Esophagus squamous epithelium (tissue), 5 donors: ENCODE data around the gene NUMBL. TPM values are rescaled to one million over a fixed set of nuclear protein-coding genes. Genes with fewer than 3 reads are reported as not detected.

Experiments used
- DNase-seq: peaks from one replicate; lab custom pipeline; 2025; lab: John Stamatoyannopoulos, UW
- H3K27ac ChIP-seq, 4 donors: fragments of 200-600 bp; sonication (generic); one replicate each; pipeline ENCODE4 v1.5.1; 2016 to 2019; ENCODE audit warnings: mild to moderate bottlenecking in 1 of 4
- H3K27me3 ChIP-seq, 4 donors: fragments of 200-600 bp; sonication (generic); 1 replicate in 3 of 4; 2 replicates in 1 of 4; pipeline versions ENCODE4 v1.5.1 to v1.6.0; 2017 to 2021; ENCODE audit warnings: antibody characterized with exemption in 1 of 4
- H3K36me3 ChIP-seq, 3 donors: fragments of 200-600 bp; sonication (generic); one replicate each; pipeline ENCODE4 v1.5.1; 2016 to 2019
- H3K4me1 ChIP-seq, 3 donors: fragments of 200-600 bp; sonication (generic); one replicate each; pipeline ENCODE4 v1.5.1; 2017 to 2019
- H3K4me3 ChIP-seq, 4 donors: fragments of 200-600 bp; sonication (generic); 1 replicate in 3 of 4; 2 replicates in 1 of 4; pipeline ENCODE4 v1.5.1; 2016 to 2019; ENCODE audit warnings: mild to moderate bottlenecking in 2 of 4, moderate library complexity in 1 of 4
- H3K9me3 ChIP-seq, 3 donors: fragments of 200-600 bp; sonication (generic); one replicate each; pipeline ENCODE4 v1.5.1; 2016 to 2019
- CTCF ChIP-seq, 6 experiments: fragments of 450-650 bp in 4 of 6; fragments of 200-600 bp in 2 of 6; sonication (generic) in 2 of 6; IDR thresholded peaks; one replicate each; pipeline ENCODE4 v1.5.1; 2016 to 2019; ENCODE audit warnings: antibody characterized with exemption in 6 of 6, mild to moderate bottlenecking in 4 of 6, moderate library complexity in 4 of 6
- POLR2A ChIP-seq, 4 donors: fragments of 450-650 bp; IDR thresholded peaks; one replicate each; pipeline ENCODE4 v1.6.1; 2017; ENCODE audit warnings: antibody characterized with exemption in 4 of 4, mild to moderate bottlenecking in 4 of 4, moderate library complexity in 3 of 4
- WGBS, 2 donors: methylation state at CpG; one replicate each; pipeline ENCODE4 v1.1.5; 2018; 5-methylcytosine and 5-hydroxymethylcytosine counted together
- intact Hi-C: fragments of 100-400 bp; cut with DNase I; formaldehyde crosslinking; loops from one replicate; pipeline ENCODE4 v1.15.0; 2022
- total RNA-seq, 4 donors: library from RNA; depleted of rRNA; stranded (reverse); fragments of >200 nt; gene quantifications; one replicate each; pipeline ENCODE4 v1.1.0, GENCODE V29; 2016
- donor health status: DM: yes; HTN: yes; CAD: no.

The NUMBL gene
- total RNA-seq, 4 donors from 2014 or later = 11.2 to 20.8 (median 15.8) TPM

- no peak for DNase-seq
- TF ChIP-seq POLR2A (IDR thresholded peaks at IDR 0.05) (no peak), CTCF (IDR thresholded peaks at IDR 0.05) (no peak)
- 93 to 97% methylated on average over 5 to 14 of the region's 24 CpGs for WGBS, 2 donors
- intact Hi-C loops = no loop called here
- Histone ChIP-seq H3K36me3 (peaks cover 35 to 99% (median 38%) of the 10 kb centered on the region in 3 donors), H3K27me3 (no peaks in the 10 kb centered on the region), H3K4me3 (no peak overlapping the region), H3K9me3 (no peaks in the 10 kb centered on the region), H3K4me1 (peaks cover 0 to 26% (median 0%) of the 10 kb centered on the region in 3 donors), H3K27ac (peak overlapping the region in 1 of 4 donors; percentile 36)
Measured at GRCh38 chr19:40621966-40622772, 68.3 kb downstream of the NUMBL start.

GRCh38 chr19:40621283-40621682 is 69.2 kb downstream of the NUMBL start:
- Histone ChIP-seq H3K9me3 (no peaks in the 10 kb centered on the region), H3K27ac (no peak overlapping the region), H3K27me3 (no peaks in the 10 kb centered on the region), H3K36me3 (peaks cover 29 to 99% (median 35%) of the 10 kb centered on the region in 3 donors), H3K4me1 (peaks cover 0 to 35% (median 4%) of the 10 kb centered on the region in 3 donors), H3K4me3 (no peak overlapping the region)
- WGBS, 2 donors = 50 to 100% methylated on average over 2 of the region's 2 CpGs
- DNase-seq = no peak
- TF ChIP-seq CTCF (IDR thresholded peaks at IDR 0.05) (no peak), POLR2A (IDR thresholded peaks at IDR 0.05) (no peak)
- intact Hi-C loops = no loop called here

GRCh38 chr19:40620161-40620485 is 70.3 kb downstream of the NUMBL start:
- TF ChIP-seq CTCF (IDR thresholded peaks at IDR 0.05) (no peak), POLR2A (IDR thresholded peaks at IDR 0.05) (no peak)
- Histone ChIP-seq H3K9me3 (no peaks in the 10 kb centered on the region), H3K4me3 (no peak overlapping the region), H3K27ac (no peak overlapping the region), H3K4me1 (peaks cover 1 to 47% (median 7%) of the 10 kb centered on the region in 3 donors), H3K36me3 (peaks cover 21 to 97% (median 25%) of the 10 kb centered on the region in 3 donors), H3K27me3 (no peaks in the 10 kb centered on the region)
- DNase-seq = no peak
- 94 to 95% methylated on average over 8 of the region's 8 CpGs for WGBS, 2 donors
- intact Hi-C loops = no loop called here

GRCh38 chr19:40619333-40620160 is 70.9 kb downstream of the NUMBL start:
- H3K4me1 ChIP-seq = peaks cover 4 to 52% (median 7%) of the 10 kb centered on the region in 3 donors
- no peak overlapping the region for H3K27ac ChIP-seq
- no peak overlapping the region for H3K4me3 ChIP-seq
- 73 to 78% methylated on average over 9 to 11 of the region's 11 CpGs for WGBS, 2 donors
- TF ChIP-seq CTCF (IDR thresholded peaks at IDR 0.05) (no peak), POLR2A (IDR thresholded peaks at IDR 0.05) (no peak)
- H3K36me3 ChIP-seq = peaks cover 21 to 92% (median 25%) of the 10 kb centered on the region in 3 donors
- H3K9me3 ChIP-seq = no peaks in the 10 kb centered on the region
- no peak for DNase-seq
- H3K27me3 ChIP-seq = no peaks in the 10 kb centered on the region
- intact Hi-C loops = no loop called here

- DNase-seq = no peak
- intact Hi-C loops = no loop called here
- TF ChIP-seq POLR2A (IDR thresholded peaks at IDR 0.05) (no peak), CTCF (IDR thresholded peaks at IDR 0.05) (no peak)
Measured at GRCh38 chr19:40617961-40618360, 72.5 kb downstream of the NUMBL start.

More at GRCh38 chr19:40617961-40618360, 72.5 kb downstream of the NUMBL start:
- H3K36me3 ChIP-seq = peaks cover 21 to 77% (median 25%) of the 10 kb centered on the region in 3 donors
- WGBS, 2 donors = 80 to 86% methylated on average over 4 of the region's 4 CpGs
- H3K9me3 ChIP-seq = no peaks in the 10 kb centered on the region
- peaks cover 8 to 53% (median 11%) of the 10 kb centered on the region in 3 donors for H3K4me1 ChIP-seq
- H3K27me3 ChIP-seq = no peaks in the 10 kb centered on the region
- H3K27ac ChIP-seq = no peak overlapping the region
- no peak overlapping the region for H3K4me3 ChIP-seq
